ENCODE data around the gene VRK1. TPM values are rescaled to one million over a fixed set of nuclear protein-coding genes. Genes with fewer than 3 reads are reported as not detected.

VRK1 gene
- total and polyA plus RNA-seq, 2 of the 4 experiments (the other 2 are of a cell fraction) = 14.2 to 19.9 TPM

GRCh38 chr14:96756745-96757144, 40.4 kb upstream of the VRK1 start:
- no peaks in the 10 kb centered on the region for H3K9me3 ChIP-seq (ENCODE audit: control insufficient read depth, insufficient read depth, low read length)
- no peak overlapping the region for H4K91ac ChIP-seq (ENCODE audit: insufficient read depth, low read depth, low read length)
- no peak overlapping the region for H3K4ac ChIP-seq (ENCODE audit: low read depth, low read length)
- no peak overlapping the region for H3K4me2 ChIP-seq (ENCODE audit: low read depth, low read length)
- H4K8ac ChIP-seq (ENCODE audit: low read depth in 2 of 2, low read length in 2 of 2) = no peak overlapping the region
- H3K18ac ChIP-seq (ENCODE audit: low read depth, low read length) = no peak overlapping the region
- intact Hi-C loops (cut with micrococcal nuclease) (no loop called here), in situ Hi-C loops (cut with MboI; ENCODE audit: low sequenced_read_pairs) (no loop called here), dilution Hi-C loops (cut with HindIII; ENCODE audit: low sequenced_read_pairs, unreplicated experiment) (no loop called here)
- CTCF ChIA-PET = no interaction called here
- no peak overlapping the region for H3K27ac ChIP-seq (ENCODE audit: insufficient read depth, low read length)
- H2BK20ac ChIP-seq (ENCODE audit: low read depth, low read length) = no peak overlapping the region
- no peaks in the 10 kb centered on the region for H3K4me1 ChIP-seq (ENCODE audit: control insufficient read depth, insufficient read depth, low read length)
- no CpG with 5 or more reads among the region's 5 CpGs for WGBS, 2 experiments (ENCODE audit: extremely low coverage in 2 of 2, insufficient read length in 1 of 2)
- ATAC-seq (ENCODE audit: low read depth) = no peak
- TF ChIP-seq RCOR1 (IDR thresholded peaks at IDR 0.05; ENCODE audit: insufficient replicate concordance, low read length) (no peak), CEBPB (IDR thresholded peaks at IDR 0.05; ENCODE audit: low read depth, low read length) (no peak), MXI1 (IDR thresholded peaks at IDR 0.05; ENCODE audit: borderline replicate concordance, low read depth, low read length) (no peak), BHLHE40 (IDR thresholded peaks at IDR 0.05; ENCODE audit: low read depth, low read length) (no peak)
- TF ChIP-seq, protein P1, sequence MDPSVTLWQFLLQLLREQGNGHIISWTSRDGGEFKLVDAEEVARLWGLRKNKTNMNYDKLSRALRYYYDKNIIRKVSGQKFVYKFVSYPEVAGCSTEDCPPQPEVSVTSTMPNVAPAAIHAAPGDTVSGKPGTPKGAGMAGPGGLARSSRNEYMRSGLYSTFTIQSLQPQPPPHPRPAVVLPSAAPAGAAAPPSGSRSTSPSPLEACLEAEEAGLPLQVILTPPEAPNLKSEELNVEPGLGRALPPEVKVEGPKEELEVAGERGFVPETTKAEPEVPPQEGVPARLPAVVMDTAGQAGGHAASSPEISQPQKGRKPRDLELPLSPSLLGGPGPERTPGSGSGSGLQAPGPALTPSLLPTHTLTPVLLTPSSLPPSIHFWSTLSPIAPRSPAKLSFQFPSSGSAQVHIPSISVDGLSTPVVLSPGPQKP (IDR thresholded peaks at IDR 0.05; ENCODE audit: borderline replicate concordance, low read depth, low read length) = no peak
- POLR2A ChIA-PET (ENCODE audit: unreplicated experiment) = no interaction called here
- no peak overlapping the region for H2BK5ac ChIP-seq (ENCODE audit: low read depth, low read length, poor library complexity, severe bottlenecking)
- no peak overlapping the region for H2BK120ac ChIP-seq (ENCODE audit: low read depth, low read length)
- no peak overlapping the region for H4K5ac ChIP-seq (ENCODE audit: low read depth, low read length)
- no peak overlapping the region for H2BK15ac ChIP-seq (ENCODE audit: low read depth, low read length)
- BruUV-seq (replicated peaks) = no TSS peak
- H3K4me3 ChIP-seq (ENCODE audit: insufficient read depth, low read depth, low read length) = no peak overlapping the region
- H3K14ac ChIP-seq (replicated peaks; ENCODE audit: low read depth, low read length) = no peak overlapping the region
- no peak overlapping the region for H3K56ac ChIP-seq (ENCODE audit: extremely low read depth, insufficient read depth, low read length)
- DNase-seq = no peak
- no peak overlapping the region for H3K23ac ChIP-seq (ENCODE audit: low read depth, low read length)
- peaks cover 3% of the 10 kb centered on the region; the same call in 1 of the 2 replicates for H3K27me3 ChIP-seq (ENCODE audit: control insufficient read depth, insufficient read depth, low read length)
- H3K79me1 ChIP-seq (ENCODE audit: low read depth in 1 of 2, low read length in 2 of 2) = no peaks in the 10 kb centered on the region
- H2AK9ac ChIP-seq (replicated peaks; ENCODE audit: low read depth, low read length, poor library complexity) = no peak overlapping the region
- no peaks in the 10 kb centered on the region for H3K9me1 ChIP-seq (ENCODE audit: insufficient read depth, low read length)
- no peaks in the 10 kb centered on the region for H3K36me3 ChIP-seq (ENCODE audit: control insufficient read depth, insufficient read depth, low read length)
- H2AK5ac ChIP-seq (ENCODE audit: low read depth, low read length) = no peak overlapping the region
- H3K9ac ChIP-seq (ENCODE audit: low read depth, low read length) = no peak overlapping the region
- no peak overlapping the region for H2AFZ ChIP-seq (replicated peaks; ENCODE audit: low read length, poor library complexity)
- no peaks in the 10 kb centered on the region for H4K20me1 ChIP-seq (ENCODE audit: insufficient read depth, low read length)
